ENCODE data around the gene DENND4B. TPM values are rescaled to one million over a fixed set of nuclear protein-coding genes. Genes with fewer than 3 reads are reported as not detected.
A peak's percentile ranks its signal among the peaks of the same experiment; 100 is the strongest.

DENND4B gene
- total RNA-seq, 1 donor from 2014 or later, result 2.7 TPM

GRCh38 chr1:153881751-153882150 is 64.8 kb downstream of the DENND4B start:
- Histone ChIP-seq H3K9ac (no peak overlapping the region), H3K9me3 (ENCODE audit: low read depth) (no peaks in the 10 kb centered on the region), H3K36me3 (no peaks in the 10 kb centered on the region), H3F3A (ENCODE audit: low read depth) (peaks cover 27% of the 10 kb centered on the region), H2AFZ (replicated peaks) (no peak overlapping the region), H3K4me1 (peaks cover 27% of the 10 kb centered on the region), H3K27ac (peak overlapping the region; percentile 71), H3K4me3 (no peak overlapping the region), H3K27me3 (no peaks in the 10 kb centered on the region), H4K20me1 (ENCODE audit: low read depth) (peaks cover 80% of the 10 kb centered on the region), H3K4me2 (peak overlapping the region; percentile 65), H3K79me2 (ENCODE audit: low read depth) (peaks cover 100% of the 10 kb centered on the region)
- Mint-ChIP-seq H3K4me1 (peaks cover 7% of the 10 kb centered on the region), H3K36me3 (peaks cover 11% of the 10 kb centered on the region), H3K9me3 (no peaks in the 10 kb centered on the region), H3K27ac (no peak overlapping the region), H3K27me3 (ENCODE audit: insufficient read depth, low read depth) (no peaks in the 10 kb centered on the region), H3K4me3 (no peak overlapping the region)
- TF ChIP-seq CTCF (IDR thresholded peaks at IDR 0.05) (no peak), EZH2 (IDR thresholded peaks at IDR 0.05) (no peak), EZH2phosphoT487 (IDR thresholded peaks at IDR 0.05) (no peak)
- DNase-seq (ENCODE audit: low spot score), result peak; percentile 3

- H3K79me2 ChIP-seq (ENCODE audit: low read depth), result peaks cover 99% of the 10 kb centered on the region
- H3K4me1 ChIP-seq, result peaks cover 27% of the 10 kb centered on the region
- no peak overlapping the region for H3K9ac ChIP-seq
- Mint-ChIP-seq H3K9me3 (no peaks in the 10 kb centered on the region), H3K4me1 (peaks cover 7% of the 10 kb centered on the region), H3K27me3 (ENCODE audit: insufficient read depth, low read depth) (no peaks in the 10 kb centered on the region), H3K27ac (no peak overlapping the region), H3K36me3 (peaks cover 8% of the 10 kb centered on the region), H3K4me3 (no peak overlapping the region)
- H2AFZ ChIP-seq (replicated peaks), result no peak overlapping the region
- H3K27ac ChIP-seq, result peak overlapping the region; percentile 71
- no peak overlapping the region for H3K4me3 ChIP-seq
- no peaks in the 10 kb centered on the region for H3K36me3 ChIP-seq
- H4K20me1 ChIP-seq (ENCODE audit: low read depth), result peaks cover 85% of the 10 kb centered on the region
- peak overlapping the region; percentile 65 for H3K4me2 ChIP-seq
- H3F3A ChIP-seq (ENCODE audit: low read depth), result peaks cover 27% of the 10 kb centered on the region
- no peak for TF ChIP-seq EZH2phosphoT487 (IDR thresholded peaks at IDR 0.05)
- TF ChIP-seq EZH2 (IDR thresholded peaks at IDR 0.05), result no peak
- TF ChIP-seq CTCF (IDR thresholded peaks at IDR 0.05), result no peak
- H3K27me3 ChIP-seq, result no peaks in the 10 kb centered on the region
- peak; percentile 8 for DNase-seq (ENCODE audit: low spot score)
- H3K9me3 ChIP-seq (ENCODE audit: low read depth), result no peaks in the 10 kb centered on the region
These were observed 65.6 kb downstream of the DENND4B start for GRCh38 chr1:153880962-153881361.

GRCh38 chr1:153880024-153880423 is 66.5 kb downstream of the DENND4B start:
- no peak for DNase-seq (ENCODE audit: low spot score)
- H3K27ac ChIP-seq, result no peak overlapping the region
- no peak overlapping the region for H3K27ac Mint-ChIP-seq

More at GRCh38 chr1:153880024-153880423, 66.5 kb downstream of the DENND4B start:
- Histone ChIP-seq H4K20me1 (ENCODE audit: low read depth) (peaks cover 91% of the 10 kb centered on the region), H3K79me2 (ENCODE audit: low read depth) (peaks cover 99% of the 10 kb centered on the region), H3K36me3 (no peaks in the 10 kb centered on the region), H3K4me2 (no peak overlapping the region), H2AFZ (replicated peaks) (no peak overlapping the region), H3F3A (ENCODE audit: low read depth) (peaks cover 24% of the 10 kb centered on the region), H3K9ac (no peak overlapping the region), H3K27me3 (no peaks in the 10 kb centered on the region), H3K9me3 (ENCODE audit: low read depth) (no peaks in the 10 kb centered on the region), H3K4me3 (no peak overlapping the region), H3K4me1 (peaks cover 27% of the 10 kb centered on the region)
- H3K27me3 Mint-ChIP-seq (ENCODE audit: insufficient read depth, low read depth), result no peaks in the 10 kb centered on the region
- H3K4me3 Mint-ChIP-seq, result no peak overlapping the region
- peaks cover 7% of the 10 kb centered on the region for H3K4me1 Mint-ChIP-seq
- H3K9me3 Mint-ChIP-seq, result no peaks in the 10 kb centered on the region
- peaks cover 8% of the 10 kb centered on the region for H3K36me3 Mint-ChIP-seq
- TF ChIP-seq CTCF (IDR thresholded peaks at IDR 0.05) (no peak), EZH2phosphoT487 (IDR thresholded peaks at IDR 0.05) (no peak), EZH2 (IDR thresholded peaks at IDR 0.05) (no peak)

Small RNA genes lying within 50 kb of the gene (microRNA-seq; reads per million reads assigned to microRNA genes)
- not detected for gene MIR6737

Small RNA genes lying within 50 kb of the gene (small RNA-seq; reads per million reads assigned to genes)
- not detected for gene AL831737.1
- gene MIR6737, result 0.07 reads per million

Other genes starting within 250 kb of the DENND4B start
- gene INTS3, start 218.7 kb downstream of the DENND4B start, total RNA-seq (ENCODE audit: low replicate concordance), result 45.1 and 58.8 TPM in 2 replicates
- gene SLC27A3, start 171.3 kb downstream of the DENND4B start, total RNA-seq (ENCODE audit: low replicate concordance), result 8.2 and 10.1 TPM in 2 replicates
- 14.8 and 16.8 TPM in 2 replicates for gene GATAD2B, start 23.7 kb downstream of the DENND4B start, total RNA-seq (ENCODE audit: low replicate concordance)
- 6.7 and 14.2 TPM in 2 replicates for gene CRTC2, start 11.9 kb upstream of the DENND4B start, total RNA-seq (ENCODE audit: low replicate concordance)
- 73.2 and 131 TPM in 2 replicates for gene SLC39A1, start 16.8 kb upstream of the DENND4B start, total RNA-seq (ENCODE audit: low replicate concordance)
- gene CREB3L4, start 21.2 kb upstream of the DENND4B start, total RNA-seq (ENCODE audit: low replicate concordance), result 33.8 and 39.7 TPM in 2 replicates
- gene JTB, start 31.0 kb upstream of the DENND4B start, total RNA-seq (ENCODE audit: low replicate concordance), result 47.7 and 94.7 TPM in 2 replicates
- 14.3 and 15.1 TPM in 2 replicates for gene RAB13, start 39.6 kb upstream of the DENND4B start, total RNA-seq (ENCODE audit: low replicate concordance)
- gene RPS27, start 44.0 kb upstream of the DENND4B start, total RNA-seq (ENCODE audit: low replicate concordance), result 3,368 and 3,415 TPM in 2 replicates
- not detected in 2 replicates for gene NUP210L, start 208.4 kb upstream of the DENND4B start, total RNA-seq (ENCODE audit: low replicate concordance)
- 408 and 596 TPM in 2 replicates for gene TPM3, start 245.4 kb upstream of the DENND4B start, total RNA-seq (ENCODE audit: low replicate concordance)